SK-N-SH (cell line): ENCODE measurements around the gene URM1. TPM values are rescaled to one million over a fixed set of nuclear protein-coding genes. Genes with fewer than 3 reads are reported as not detected.

Experiments
- CTCF ChIA-PET: fragments of 300-600, 350-600 bp; formaldehyde crosslinking; extraction: SDS; loops from one replicate; lab custom pipeline; 2021; lab: Yijun Ruan, JAX
- POLR2A ChIA-PET: fragments of 350-600 bp; sonication (Branson Sonifier 250); formaldehyde crosslinking; extraction: SDS; loops from one replicate; lab custom pipeline; 2020; ENCODE audit warnings: antibody characterized with exemption, inconsistent platforms; lab: Yijun Ruan, JAX
- DNase-seq: peaks from one replicate; pipeline ENCODE4 v3.0.0; 2012
- H2AFZ ChIP-seq: fragments of 200-600 bp; sonication (generic); 2 replicates; pipeline ENCODE4 v1.8.1; 2016; ENCODE audit warnings: antibody characterized with exemption, mild to moderate bottlenecking, low read depth
- H3F3A ChIP-seq: fragments of 200-600 bp; sonication (generic); replicated peaks from 2 replicates; pipeline ENCODE3; 2016; ENCODE audit warnings: antibody characterized with exemption, mild to moderate bottlenecking; ENCODE audit not compliant: insufficient read depth
- H3K27ac ChIP-seq, 2 experiments: fragments of 200-500 bp in 1 of 2; fragments of 200-600 bp in 1 of 2; sonication (Bioruptor generic) in 1 of 2; sonication (generic), shearing (Covaris generic) in 1 of 2; 2 replicates each; pipeline versions ENCODE4 v1.5.1 to v1.6.1; 2014 to 2016; ENCODE audit warnings: low read depth in 2 of 2, inconsistent platforms in 1 of 2, low read length in 1 of 2, mild to moderate bottlenecking in 1 of 2, mixed read lengths in 1 of 2
- H3K27me3 ChIP-seq: fragments of 200-600 bp; sonication (generic), shearing (Covaris generic); 2 replicates; pipeline ENCODE4 v1.6.1; 2016; ENCODE audit warnings: mixed run types; ENCODE audit not compliant: insufficient read depth
- H3K36me3 ChIP-seq, 2 experiments: fragments of 200-500 bp in 1 of 2; fragments of 200-600 bp in 1 of 2; sonication (Bioruptor generic) in 1 of 2; sonication (generic) in 1 of 2; replicated peaks in 1 of 2; 2 replicates each; pipeline versions ENCODE3 to v1.5.1; 2014 to 2016; ENCODE audit warnings: low read length in 1 of 2, mild to moderate bottlenecking in 1 of 2; ENCODE audit not compliant: insufficient read depth in 2 of 2, control insufficient read depth in 1 of 2
- H3K4me1 ChIP-seq, 2 experiments: fragments of 200-500 bp in 1 of 2; fragments of 200-600 bp in 1 of 2; sonication (Bioruptor generic) in 1 of 2; sonication (generic), shearing (Covaris generic) in 1 of 2; 2 replicates each; pipeline versions ENCODE4 v1.5.1 to v1.6.1; 2014 to 2016; ENCODE audit warnings: low read depth in 1 of 2, low read length in 1 of 2, mixed run types in 1 of 2; ENCODE audit not compliant: insufficient read depth in 2 of 2, control insufficient read depth in 1 of 2
- H3K4me2 ChIP-seq: fragments of 200-600 bp; sonication (generic), shearing (Covaris generic); 2 replicates; pipeline ENCODE4 v1.6.1; 2017; ENCODE audit warnings: mixed run types
- H3K4me3 ChIP-seq, 2 experiments: fragments of 200-500 bp in 1 of 2; fragments of 200-600 bp in 1 of 2; sonication (Bioruptor generic) in 1 of 2; sonication (generic), shearing (Covaris generic) in 1 of 2; 2 replicates each; pipeline versions ENCODE4 v1.5.1 to v1.8.1; 2014 to 2016; ENCODE audit warnings: low read depth in 2 of 2, inconsistent platforms in 1 of 2, low read length in 1 of 2, mild to moderate bottlenecking in 1 of 2, mixed read lengths in 1 of 2, moderate library complexity in 1 of 2
- H3K79me2 ChIP-seq: fragments of 200-600 bp; sonication (generic); 2 replicates; pipeline ENCODE4 v1.8.1; 2017; ENCODE audit warnings: mild to moderate bottlenecking; ENCODE audit not compliant: insufficient read depth
- H3K9ac ChIP-seq: fragments of 200-600 bp; sonication (generic); 2 replicates; pipeline ENCODE4 v1.6.1; 2017; ENCODE audit warnings: mixed run types
- H3K9me2 ChIP-seq: fragments of 200-600 bp; sonication (generic); 2 replicates; pipeline ENCODE4 v1.6.1; 2017; ENCODE audit warnings: mixed run types
- H3K9me3 ChIP-seq: fragments of 200-600 bp; sonication (generic); 2 replicates; pipeline ENCODE4 v1.6.1; 2017; ENCODE audit warnings: mixed run types, mild to moderate bottlenecking, moderate library complexity
- H4K20me1 ChIP-seq: fragments of 200-600 bp; sonication (generic); 2 replicates; pipeline ENCODE4 v1.6.1; 2017; ENCODE audit warnings: mild to moderate bottlenecking, mixed run types; ENCODE audit not compliant: insufficient read depth
- ELF1 ChIP-seq: IDR thresholded peaks from 2 replicates; pipeline ENCODE4 v1.4.0; 2012
- FOSL2 ChIP-seq: IDR thresholded peaks from 2 replicates; pipeline ENCODE4 v1.4.0; 2012; ENCODE audit warnings: low read depth, mild to moderate bottlenecking, moderate library complexity, borderline replicate concordance
- GABPA ChIP-seq: IDR thresholded peaks from 2 replicates; pipeline ENCODE4 v1.4.0; 2012; ENCODE audit warnings: low read depth, mild to moderate bottlenecking
- GATA2 ChIP-seq: sonication (generic); formaldehyde crosslinking; IDR thresholded peaks from 2 replicates; pipeline ENCODE4 v1.5.0; 2020; ENCODE audit warnings: mild to moderate bottlenecking, missing genetic modification reagents
- JUND ChIP-seq: IDR thresholded peaks from 2 replicates; pipeline ENCODE4 v1.4.0; 2012
- MAX ChIP-seq: IDR thresholded peaks from 2 replicates; pipeline ENCODE4 v1.4.0; 2012; ENCODE audit warnings: low read depth
- MXI1 ChIP-seq: IDR thresholded peaks from 2 replicates; pipeline ENCODE4 v1.6.1; 2012; ENCODE audit warnings: mild to moderate bottlenecking, low read depth, low read length, improper control_type of control experiment
- NRF1 ChIP-seq: IDR thresholded peaks from 2 replicates; pipeline ENCODE4 v1.6.1; 2012; ENCODE audit warnings: low read depth, mild to moderate bottlenecking, low read length
- POLR2AphosphoS5 ChIP-seq: IDR thresholded peaks from 2 replicates; pipeline ENCODE4 v1.6.1; 2012; ENCODE audit warnings: low read depth, low read length
- RAD21 ChIP-seq: IDR thresholded peaks from 2 replicates; pipeline ENCODE4 v1.6.1; 2012; ENCODE audit warnings: mild to moderate bottlenecking, low read length
- RCOR1 ChIP-seq: fragments of 150-350 bp; IDR thresholded peaks from 2 replicates; pipeline ENCODE4 v1.6.1; 2017; ENCODE audit warnings: antibody characterized with exemption, low read length
- SIN3A ChIP-seq: IDR thresholded peaks from 2 replicates; pipeline ENCODE4 v1.6.1; 2012; ENCODE audit warnings: low read depth, mild to moderate bottlenecking, low read length, moderate library complexity, borderline replicate concordance
- TAF1 ChIP-seq: IDR thresholded peaks from 2 replicates; pipeline ENCODE4 v1.6.1; 2012; ENCODE audit warnings: low read depth, mild to moderate bottlenecking, low read length, moderate library complexity, borderline replicate concordance
- TCF12 ChIP-seq: IDR thresholded peaks from 2 replicates; pipeline ENCODE4 v1.4.0; 2012
- YY1 ChIP-seq: IDR thresholded peaks from 2 replicates; pipeline ENCODE4 v1.4.0; 2012; ENCODE audit warnings: low read depth, mild to moderate bottlenecking
- ZBTB33 ChIP-seq: IDR thresholded peaks from 2 replicates; pipeline ENCODE4 v1.4.0; 2012; ENCODE audit warnings: low read depth, borderline replicate concordance
- WGBS: methylation state at CpG from one replicate; pipeline ENCODE4 v1.1.6; 2017; ENCODE audit warnings: low lambda C conversion rate; 5-methylcytosine and 5-hydroxymethylcytosine counted together
- polyA plus RNA-seq, 3 experiments: library from polyadenylated mRNA; depleted of rRNA; stranded (reverse); fragments of >200 nt; gene quantifications; 2 replicates each; pipeline ENCODE4 v1.2.3, GENCODE V29; 2012
- TF ChIP-seq, protein P1 (sequence below): fragments of 200-600 bp; sonication (generic); IDR thresholded peaks from 2 replicates; pipeline ENCODE4 v1.6.1; 2017; ENCODE audit warnings: antibody characterized with exemption, mild to moderate bottlenecking, moderate library complexity
- TF ChIP-seq, protein P2 (sequence below): IDR thresholded peaks from 2 replicates; pipeline ENCODE4; 2012

Gene URM1
- 58.9 and 61.5 TPM in 2 replicates for polyA plus RNA-seq (2012; rRNA removed)
- polyA plus RNA-seq (2012; cell fraction: cytosol; rRNA removed) = 45.3 and 50.0 TPM in 2 replicates
- polyA plus RNA-seq (2012; cell fraction: nucleus; rRNA removed) = 85.0 and 87.0 TPM in 2 replicates

DNA sequence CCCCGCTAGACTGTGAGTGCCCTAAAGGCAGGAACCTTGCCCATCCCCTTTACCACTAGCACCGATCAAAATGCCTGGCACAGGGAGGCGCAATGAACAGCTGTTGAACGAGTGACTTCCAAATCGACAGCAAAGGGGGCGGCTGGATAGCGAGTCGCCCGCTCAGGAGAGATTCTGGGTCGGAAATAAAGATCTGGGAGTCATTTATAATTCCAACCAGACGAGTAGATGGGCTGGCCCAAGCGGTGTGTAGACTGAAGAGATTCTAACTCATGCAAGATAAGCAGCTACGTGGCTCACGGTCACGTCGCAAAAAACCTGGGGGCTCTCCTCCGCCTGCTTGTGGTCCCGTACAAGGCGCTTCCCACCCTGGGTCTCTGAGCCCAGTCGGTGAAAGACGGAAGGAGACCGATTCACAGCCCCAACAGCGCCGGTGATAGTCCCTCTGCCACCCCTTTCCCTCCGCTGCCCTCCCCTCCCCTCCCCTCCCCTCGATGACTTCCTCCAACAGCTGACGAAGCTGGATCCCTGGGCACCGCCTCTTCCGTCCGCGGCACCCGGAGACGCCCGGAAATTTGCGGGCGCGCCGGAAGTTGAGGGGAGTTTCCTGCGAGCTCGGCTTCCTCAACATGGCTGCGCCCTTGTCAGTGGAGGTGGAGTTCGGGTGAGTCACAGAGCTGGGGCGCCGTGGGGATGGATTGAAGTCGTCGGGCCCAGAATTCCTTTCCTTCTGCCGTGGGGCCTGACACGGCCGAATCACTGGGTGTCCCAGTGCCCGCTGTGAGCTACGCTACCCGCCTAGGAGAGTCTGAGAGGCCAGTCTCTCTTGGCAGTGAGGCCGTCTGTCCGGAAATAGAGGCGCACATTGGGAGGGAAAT is at the start of gene URM1:
URM1 (plus strand) TSS at position 623 of the 878 bp plus-strand sequence; CDS start at position 630, 7 bp downstream.
- H3K27me3 ChIP-seq = no peaks in the 10 kb centered on the region
- peaks cover 55% of the 10 kb centered on the region for H3K79me2 ChIP-seq
- CTCF ChIA-PET = interaction anchor here (0.9 to 5.9 kb wide), 8 partner anchors 10 to 245 kb away, joined by 3 to 42 read pairs (median 6); partner anchors contain the start of gene CERCAM
- no peaks in the 10 kb centered on the region for H4K20me1 ChIP-seq
- H3K9me3 ChIP-seq = no peaks in the 10 kb centered on the region
- 1% methylated on average over 32 of the region's 55 CpGs for WGBS
- peaks cover 19% of the 10 kb centered on the region for H3F3A ChIP-seq
- peak; percentile 97 for DNase-seq
- POLR2A ChIA-PET = interaction anchor here (0.8 to 2.2 kb wide), 8 partner anchors 9 to 182 kb away, joined by 3 to 11 read pairs (median 4); partner anchors contain the start of genes CERCAM and SPTAN1
- H3K4me2 ChIP-seq = peak within 1 kb of the TSS; percentile 86
- TF ChIP-seq TAF1 (peak; percentile 78), SIN3A (peak; percentile 68; the same call in 1 of the 2 replicates), MAX (peak; percentile 76; the same call in 1 of the 2 replicates), MXI1 (peak; percentile 91), GATA2 (CRISPR knock-in tag) (no peak), RCOR1 (no peak), GABPA (peak; percentile 95), ELF1 (peak; percentile 84), FOSL2 (peak; percentile 68), JUND (peak; percentile 31; the same call in 1 of the 2 replicates), ZBTB33 (no peak), TCF12 (no peak), YY1 (peak; percentile 97), POLR2AphosphoS5 (peak; percentile 92; the same call in 1 of the 2 replicates), RAD21 (0 out of 2 replicates have a peak, but pooled peaks have one; percentile 14), NRF1 (no peak)
- TF ChIP-seq, protein P1, sequence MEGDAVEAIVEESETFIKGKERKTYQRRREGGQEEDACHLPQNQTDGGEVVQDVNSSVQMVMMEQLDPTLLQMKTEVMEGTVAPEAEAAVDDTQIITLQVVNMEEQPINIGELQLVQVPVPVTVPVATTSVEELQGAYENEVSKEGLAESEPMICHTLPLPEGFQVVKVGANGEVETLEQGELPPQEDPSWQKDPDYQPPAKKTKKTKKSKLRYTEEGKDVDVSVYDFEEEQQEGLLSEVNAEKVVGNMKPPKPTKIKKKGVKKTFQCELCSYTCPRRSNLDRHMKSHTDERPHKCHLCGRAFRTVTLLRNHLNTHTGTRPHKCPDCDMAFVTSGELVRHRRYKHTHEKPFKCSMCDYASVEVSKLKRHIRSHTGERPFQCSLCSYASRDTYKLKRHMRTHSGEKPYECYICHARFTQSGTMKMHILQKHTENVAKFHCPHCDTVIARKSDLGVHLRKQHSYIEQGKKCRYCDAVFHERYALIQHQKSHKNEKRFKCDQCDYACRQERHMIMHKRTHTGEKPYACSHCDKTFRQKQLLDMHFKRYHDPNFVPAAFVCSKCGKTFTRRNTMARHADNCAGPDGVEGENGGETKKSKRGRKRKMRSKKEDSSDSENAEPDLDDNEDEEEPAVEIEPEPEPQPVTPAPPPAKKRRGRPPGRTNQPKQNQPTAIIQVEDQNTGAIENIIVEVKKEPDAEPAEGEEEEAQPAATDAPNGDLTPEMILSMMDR = peak; percentile 29
- TF ChIP-seq, protein P2, sequence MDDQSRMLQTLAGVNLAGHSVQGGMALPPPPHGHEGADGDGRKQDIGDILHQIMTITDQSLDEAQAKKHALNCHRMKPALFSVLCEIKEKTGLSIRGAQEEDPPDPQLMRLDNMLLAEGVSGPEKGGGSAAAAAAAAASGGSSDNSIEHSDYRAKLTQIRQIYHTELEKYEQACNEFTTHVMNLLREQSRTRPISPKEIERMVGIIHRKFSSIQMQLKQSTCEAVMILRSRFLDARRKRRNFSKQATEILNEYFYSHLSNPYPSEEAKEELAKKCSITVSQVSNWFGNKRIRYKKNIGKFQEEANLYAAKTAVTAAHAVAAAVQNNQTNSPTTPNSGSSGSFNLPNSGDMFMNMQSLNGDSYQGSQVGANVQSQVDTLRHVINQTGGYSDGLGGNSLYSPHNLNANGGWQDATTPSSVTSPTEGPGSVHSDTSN = peak; percentile 38
- no peaks in the 10 kb centered on the region for H3K9me2 ChIP-seq
- peak within 1 kb of the TSS; percentile 92 for H3K9ac ChIP-seq
- H3K27ac ChIP-seq = peak within 1 kb of the TSS; percentile 89 to 91
- peak within 1 kb of the TSS; percentile 78 to 87 for H3K4me3 ChIP-seq
- peak within 1 kb of the TSS; percentile 95 for H2AFZ ChIP-seq
- H3K4me1 ChIP-seq = peaks cover 0 to 20% of the 10 kb centered on the region in 2 experiments; a peak in 2 of 4 replicates
- H3K36me3 ChIP-seq = peaks cover 0 to 4% of the 10 kb centered on the region in 2 experiments
